Trophoblast cell (in vitro differentiated cells and primary cell): ENCODE measurements around the gene SMG9.

ENCODE experiments used
- DNase-seq, 2 donors: peaks; one replicate each; pipeline ENCODE4 v3.0.0-alpha.2; 2016
- H2AFZ ChIP-seq: 2 replicates; pipeline ENCODE4 v1.6.1; 2013; ENCODE audit warnings: low read length, moderate library complexity, mild to moderate bottlenecking; ENCODE audit not compliant: insufficient read depth, poor library complexity
- H2AK5ac ChIP-seq: 2 replicates; pipeline ENCODE4 v1.6.1; 2013; ENCODE audit warnings: mild to moderate bottlenecking, low read length
- H2BK120ac ChIP-seq: 2 replicates; pipeline ENCODE4 v1.6.1; 2013; ENCODE audit warnings: low read length, mild to moderate bottlenecking, moderate library complexity; ENCODE audit not compliant: insufficient read depth, poor library complexity
- H2BK12ac ChIP-seq: 2 replicates; pipeline ENCODE4 v1.6.1; 2013; ENCODE audit warnings: mild to moderate bottlenecking, low read length, moderate library complexity
- H2BK5ac ChIP-seq: 2 replicates; pipeline ENCODE4 v1.6.1; 2013; ENCODE audit warnings: low read length, low read depth, moderate library complexity, mild to moderate bottlenecking; ENCODE audit not compliant: poor library complexity
- H3K14ac ChIP-seq: 2 replicates; pipeline ENCODE4 v1.6.1; 2013; ENCODE audit warnings: mild to moderate bottlenecking, low read length
- H3K18ac ChIP-seq: 2 replicates; pipeline ENCODE4 v1.6.1; 2013; ENCODE audit warnings: mild to moderate bottlenecking, low read length
- H3K23ac ChIP-seq: 2 replicates; pipeline ENCODE4 v1.6.1; 2013; ENCODE audit warnings: low read length
- H3K27ac ChIP-seq: 2 replicates; pipeline ENCODE4 v1.5.1; 2013; ENCODE audit warnings: low read depth, mild to moderate bottlenecking, inconsistent platforms, low read length, moderate library complexity
- H3K27me3 ChIP-seq: 2 replicates; pipeline ENCODE4 v1.6.1; 2013; ENCODE audit warnings: inconsistent platforms, mild to moderate bottlenecking, low read length, moderate library complexity; ENCODE audit not compliant: insufficient read depth
- H3K36me3 ChIP-seq, 2 experiments: 1 replicate in 1 of 2; 2 replicates in 1 of 2; pipeline ENCODE4 v1.6.1; 2013; ENCODE audit warnings: low read length in 2 of 2, mild to moderate bottlenecking in 2 of 2, moderate library complexity in 1 of 2; ENCODE audit not compliant: insufficient read depth in 2 of 2, control insufficient read depth in 1 of 2
- H3K4ac ChIP-seq: 2 replicates; pipeline ENCODE4 v1.6.1; 2013; ENCODE audit warnings: low read depth, mild to moderate bottlenecking, low read length, moderate library complexity
- H3K4me1 ChIP-seq, 2 experiments: 1 replicate in 1 of 2; 2 replicates in 1 of 2; pipeline ENCODE4 v1.6.1; 2013; ENCODE audit warnings: low read length in 2 of 2, mild to moderate bottlenecking in 2 of 2, moderate library complexity in 1 of 2; ENCODE audit not compliant: insufficient read depth in 2 of 2, control insufficient read depth in 1 of 2
- H3K4me2 ChIP-seq: 2 replicates; pipeline ENCODE4 v1.6.1; 2013; ENCODE audit warnings: inconsistent platforms, mild to moderate bottlenecking, low read length, moderate library complexity
- H3K4me3 ChIP-seq: 2 replicates; pipeline ENCODE4 v1.5.1; 2013; ENCODE audit warnings: mild to moderate bottlenecking, low read depth, low read length, inconsistent platforms
- H3K79me1 ChIP-seq: one replicate; pipeline ENCODE4 v1.6.1; 2013; ENCODE audit warnings: low read length
- H3K79me2 ChIP-seq: 2 replicates; pipeline ENCODE4 v1.6.1; 2013; ENCODE audit warnings: low read length, mild to moderate bottlenecking; ENCODE audit not compliant: control insufficient read depth, insufficient read depth, poor library complexity
- H3K9ac ChIP-seq: 2 replicates; pipeline ENCODE4 v1.6.1; 2013; ENCODE audit warnings: mild to moderate bottlenecking, low read length
- H3K9me3 ChIP-seq: 2 replicates; pipeline ENCODE4 v1.6.1; 2013; ENCODE audit warnings: low read depth, mild to moderate bottlenecking, control low read depth, inconsistent platforms, low read length; ENCODE audit not compliant: insufficient read depth
- H4K12ac ChIP-seq: 2 replicates; pipeline ENCODE4 v1.6.1; 2013; ENCODE audit warnings: low read depth, mild to moderate bottlenecking, low read length, moderate library complexity
- H4K8ac ChIP-seq: 2 replicates; pipeline ENCODE4 v1.6.1; 2013; ENCODE audit warnings: low read depth, mild to moderate bottlenecking, low read length, moderate library complexity
- H4K91ac ChIP-seq: one replicate; pipeline ENCODE4 v1.6.1; 2013; ENCODE audit warnings: low read depth, mild to moderate bottlenecking, low read length, moderate library complexity
- WGBS: extraction: QIAGEN DNeasy Blood & Tissue Kit; methylation state at CpG from one replicate; pipeline ENCODE4 v1.1.7; 2013; ENCODE audit warnings: missing lambda C conversion rate; ENCODE audit not compliant: insufficient read length, insufficient coverage; ENCODE audit errors: extremely low coverage; 5-methylcytosine and 5-hydroxymethylcytosine counted together

The SMG9 gene

DNA sequence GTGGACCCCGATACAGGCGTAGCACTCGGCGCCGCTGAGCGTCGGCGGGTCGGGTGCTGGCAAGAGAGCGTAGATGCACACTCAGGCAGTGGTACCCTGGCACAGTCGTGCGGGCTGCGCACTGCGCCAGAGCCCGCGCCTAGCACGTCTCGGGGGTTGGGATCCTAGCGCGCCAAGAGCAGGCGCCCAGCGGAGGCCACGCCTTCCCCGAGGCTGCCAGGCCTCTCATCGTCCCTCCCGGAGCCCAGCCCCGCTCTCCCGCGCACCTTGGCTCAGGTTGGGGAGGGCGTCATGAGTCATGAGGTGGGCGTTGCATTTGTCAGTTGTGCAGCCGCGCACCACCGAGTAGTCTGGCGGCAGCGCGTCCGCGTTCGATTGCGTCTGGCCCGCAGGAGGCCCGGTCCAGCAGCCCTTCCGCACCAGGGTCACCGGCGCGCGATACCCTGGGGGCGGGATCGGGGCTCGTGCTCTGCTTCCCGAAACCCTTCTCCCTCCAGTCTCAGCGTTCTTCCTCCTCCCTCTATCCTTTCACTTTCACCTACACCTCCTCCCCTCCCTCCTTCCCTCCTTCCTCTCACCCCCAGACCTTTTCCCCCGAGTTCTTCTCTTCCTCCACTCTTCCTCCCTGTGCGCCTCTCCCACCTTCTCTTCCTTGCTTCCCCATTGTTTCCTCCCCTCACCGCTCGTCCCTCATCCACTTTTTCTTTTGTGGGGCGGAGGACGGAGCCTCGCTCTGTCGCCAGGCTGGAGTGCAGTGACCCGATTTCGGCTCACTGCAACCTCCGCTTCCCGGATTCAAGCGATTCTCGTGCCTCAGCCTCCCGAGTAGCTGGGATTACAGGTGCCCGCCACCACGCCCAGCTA, 44.0 kb upstream of the SMG9 start:
- peak overlapping the region; percentile 60 for H3K4me3 ChIP-seq
- H3K4ac ChIP-seq, result no peak overlapping the region
- peaks cover 5 to 11% of the 10 kb centered on the region in 2 experiments for H3K4me1 ChIP-seq
- H3K14ac ChIP-seq, result no peak overlapping the region
- H2BK5ac ChIP-seq, result no peak overlapping the region
- peak overlapping the region; percentile 2 for H3K27ac ChIP-seq
- H3K36me3 ChIP-seq, result no peaks in the 10 kb centered on the region
- H3K79me1 ChIP-seq, result no peaks in the 10 kb centered on the region
- H2BK120ac ChIP-seq, result no peak overlapping the region
- no peak overlapping the region for H2BK12ac ChIP-seq
- H2AK5ac ChIP-seq, result no peak overlapping the region
- peaks cover 6% of the 10 kb centered on the region for H3K9me3 ChIP-seq
- 100% methylated on average over 2 of the region's 70 CpGs for WGBS
- peak overlapping the region; percentile 76 for H3K4me2 ChIP-seq
- no peak overlapping the region for H4K8ac ChIP-seq
- no peak overlapping the region for H3K23ac ChIP-seq
- peak; percentile 83 to 84 for DNase-seq
- H4K12ac ChIP-seq, result no peak overlapping the region
- H3K79me2 ChIP-seq, result no peaks in the 10 kb centered on the region
- no peak overlapping the region for H4K91ac ChIP-seq
- H2AFZ ChIP-seq, result no peak overlapping the region
- no peak overlapping the region for H3K9ac ChIP-seq
- H3K18ac ChIP-seq, result no peak overlapping the region
- peaks cover 4% of the 10 kb centered on the region for H3K27me3 ChIP-seq

- H2AFZ ChIP-seq, result no peak overlapping the region
- H3K9ac ChIP-seq, result peak overlapping the region; percentile 31
- H2BK120ac ChIP-seq, result no peak overlapping the region
- H3K36me3 ChIP-seq, result no peaks in the 10 kb centered on the region
- WGBS, result no CpG with 5 or more reads among the region's 5 CpGs
- no peak overlapping the region for H3K27ac ChIP-seq
- no peak overlapping the region for H2BK12ac ChIP-seq
- H4K91ac ChIP-seq, result no peak overlapping the region
- no peak overlapping the region for H3K18ac ChIP-seq
- no peak overlapping the region for H2BK5ac ChIP-seq
- H3K23ac ChIP-seq, result peak overlapping the region; percentile 29
- no peak overlapping the region for H4K8ac ChIP-seq
- H3K4me1 ChIP-seq, result peaks cover 5 to 11% of the 10 kb centered on the region in 2 experiments
- no peak overlapping the region for H3K14ac ChIP-seq
- H3K4me3 ChIP-seq, result peak overlapping the region; percentile 60
- H3K27me3 ChIP-seq, result peaks cover 4% of the 10 kb centered on the region
- no peak overlapping the region for H3K4ac ChIP-seq
- no peak for DNase-seq
- H3K9me3 ChIP-seq, result peaks cover 6% of the 10 kb centered on the region
- no peaks in the 10 kb centered on the region for H3K79me2 ChIP-seq
- H4K12ac ChIP-seq, result no peak overlapping the region
- H3K79me1 ChIP-seq, result no peaks in the 10 kb centered on the region
- peak overlapping the region; percentile 76 for H3K4me2 ChIP-seq
- no peak overlapping the region for H2AK5ac ChIP-seq
Measured at GRCh38 chr19:43798026-43798545, 43.3 kb upstream of the SMG9 start.

DNA sequence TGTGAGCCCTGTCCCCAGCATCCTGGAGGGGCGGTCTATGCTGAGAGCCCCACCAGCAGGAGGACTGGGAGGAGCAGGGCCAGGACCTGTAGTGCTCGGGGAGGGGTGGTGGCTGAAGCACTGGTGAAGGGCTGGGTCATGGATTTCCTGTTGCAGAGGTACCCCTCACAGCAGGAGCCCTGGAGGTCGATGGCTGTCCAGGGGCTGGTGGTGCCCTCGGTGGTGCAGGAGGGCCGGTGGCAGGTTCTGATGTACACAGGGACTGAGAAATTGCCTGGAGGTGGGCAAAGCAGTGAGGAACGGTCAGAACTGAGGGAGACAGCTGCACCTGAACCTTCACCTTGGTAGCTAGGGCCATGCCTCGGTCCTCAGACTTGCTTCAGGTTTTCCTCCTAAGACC, 42.8 kb upstream of the SMG9 start:
- Histone ChIP-seq H3K9me3 (peaks cover 6% of the 10 kb centered on the region), H3K4me1 (peaks cover 5 to 11% of the 10 kb centered on the region in 2 experiments), H4K12ac (no peak overlapping the region), H3K36me3 (no peaks in the 10 kb centered on the region), H2AFZ (no peak overlapping the region), H2BK12ac (no peak overlapping the region), H4K8ac (no peak overlapping the region), H3K14ac (no peak overlapping the region), H3K4me3 (no peak overlapping the region), H3K27ac (no peak overlapping the region), H3K79me1 (no peaks in the 10 kb centered on the region), H3K27me3 (peaks cover 4% of the 10 kb centered on the region), H3K23ac (no peak overlapping the region), H4K91ac (no peak overlapping the region), H2AK5ac (no peak overlapping the region), H3K4ac (no peak overlapping the region), H3K4me2 (no peak overlapping the region), H3K9ac (no peak overlapping the region), H3K79me2 (no peaks in the 10 kb centered on the region), H2BK5ac (no peak overlapping the region), H2BK120ac (no peak overlapping the region), H3K18ac (no peak overlapping the region)
- no CpG with 5 or more reads among the region's 7 CpGs for WGBS
- DNase-seq, result no peak

DNA sequence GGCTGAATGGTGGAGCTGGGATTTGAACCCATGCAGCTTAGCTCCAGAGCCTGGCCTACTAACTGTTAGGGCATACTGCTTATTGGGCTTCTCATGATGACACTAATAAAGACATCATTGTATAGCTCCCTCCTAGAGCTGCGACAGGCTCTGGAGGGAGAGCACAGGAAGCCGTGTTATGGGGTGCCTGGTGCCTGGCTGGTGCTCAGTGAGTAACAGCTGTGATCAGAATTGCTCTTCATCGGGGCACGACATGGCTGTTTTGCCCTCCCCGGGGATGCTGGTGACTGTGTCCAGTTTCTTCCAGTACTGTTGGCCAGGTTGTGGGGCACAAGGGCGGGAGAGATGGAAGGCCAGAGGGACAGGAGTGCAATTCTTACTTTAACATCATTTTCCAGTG, 42.4 kb upstream of the SMG9 start:
- Histone ChIP-seq H3K14ac (no peak overlapping the region), H3K4me3 (no peak overlapping the region), H3K9me3 (peaks cover 6% of the 10 kb centered on the region), H3K36me3 (no peaks in the 10 kb centered on the region), H3K79me1 (no peaks in the 10 kb centered on the region), H2BK12ac (no peak overlapping the region), H2BK5ac (no peak overlapping the region), H3K9ac (no peak overlapping the region), H3K27me3 (peaks cover 4% of the 10 kb centered on the region), H2AFZ (no peak overlapping the region), H2BK120ac (no peak overlapping the region), H3K27ac (no peak overlapping the region), H3K79me2 (no peaks in the 10 kb centered on the region), H3K18ac (no peak overlapping the region), H2AK5ac (no peak overlapping the region), H4K12ac (no peak overlapping the region), H3K4ac (no peak overlapping the region), H4K8ac (no peak overlapping the region), H3K23ac (no peak overlapping the region), H3K4me1 (peaks cover 5 to 11% of the 10 kb centered on the region in 2 experiments), H4K91ac (no peak overlapping the region), H3K4me2 (no peak overlapping the region)
- DNase-seq, result no peak
- WGBS, result no CpG with 5 or more reads among the region's 6 CpGs
